Transverse colon (tissue), 4 donors: ENCODE data around the gene TMTC2. TPM values are rescaled to one million over a fixed set of nuclear protein-coding genes. Genes with fewer than 3 reads are reported as not detected.

Experiments used
- DNase-seq: peaks from one replicate; pipeline ENCODE4 v3.0.0-alpha.2; 2019
- H3K27ac ChIP-seq, 4 donors: fragments of 200-600 bp; sonication (generic); 2 replicates each; pipeline ENCODE4 v1.5.1; 2016 to 2018; ENCODE audit warnings: inconsistent platforms in 4 of 4
- H3K27me3 ChIP-seq: fragments of 200-600 bp; sonication (generic); 2 replicates; pipeline ENCODE4 v1.5.1; 2017; ENCODE audit warnings: inconsistent platforms
- H3K36me3 ChIP-seq, 4 donors: fragments of 200-600 bp; sonication (generic); 2 replicates each; pipeline ENCODE4 v1.5.1; 2017 to 2019; ENCODE audit warnings: inconsistent platforms in 4 of 4
- H3K4me1 ChIP-seq, 4 donors: fragments of 200-600 bp; sonication (generic); 2 replicates each; pipeline ENCODE4 v1.5.1; 2017 to 2020; ENCODE audit warnings: inconsistent platforms in 4 of 4
- H3K4me3 ChIP-seq, 4 donors: fragments of 200-600 bp; sonication (generic); 1 replicate in 1 of 4; 2 replicates in 3 of 4; pipeline versions ENCODE4 v1.5.1 to v1.6.1; 2017 to 2019; ENCODE audit warnings: inconsistent platforms in 4 of 4
- H3K9me3 ChIP-seq, 2 donors: fragments of 200-600 bp; sonication (generic); 2 replicates each; pipeline ENCODE4 v1.5.1; 2017 to 2019; ENCODE audit warnings: inconsistent platforms in 2 of 2
- EP300 ChIP-seq: sonication (generic); formaldehyde crosslinking; IDR thresholded peaks from one replicate; pipeline ENCODE4 v1.6.1; 2017; ENCODE audit warnings: antibody characterized with exemption, low read depth
- POLR2A ChIP-seq: fragments of 450-650 bp; IDR thresholded peaks from one replicate; pipeline ENCODE4 v1.6.1; 2016; ENCODE audit warnings: antibody characterized with exemption, mild to moderate bottlenecking, moderate library complexity
- POLR2AphosphoS5 ChIP-seq, 3 donors: sonication (generic); formaldehyde crosslinking; IDR thresholded peaks; one replicate each; pipeline ENCODE4 v1.6.1; 2016; ENCODE audit warnings: antibody characterized with exemption in 3 of 3
- WGBS, 2 donors: methylation state at CpG; one replicate each; pipeline ENCODE4 v1.1.5; 2018; ENCODE audit warnings: low coverage in 1 of 2; 5-methylcytosine and 5-hydroxymethylcytosine counted together
- in situ Hi-C, 4 donors: fragments of 200-750 bp; cut with MboI; loops; one replicate each; pipeline versions ENCODE4 v1.15.0 to v1.15.1; 2017; ENCODE audit warnings: low sequenced_read_pairs in 3 of 4, low pct_ligation_motif_present in 1 of 4, low pct_unique_long_range_greater_than_20kb in 1 of 4
- intact Hi-C: fragments of 100-400 bp; cut with DNase I; formaldehyde crosslinking; loops from one replicate; pipeline ENCODE4 v1.15.1; 2023; ENCODE audit warnings: low total_unique reads
- total RNA-seq, 4 donors: library from RNA; depleted of rRNA; stranded (reverse); fragments of >200 nt; gene quantifications; one replicate each; pipeline ENCODE4 v1.1.0, GENCODE V29; 2016
- TF ChIP-seq, protein P1 (sequence below), 5 experiments: fragments of 200-600 bp in 3 of 5; fragments of 450-650 bp in 2 of 5; sonication (generic) in 3 of 5; IDR thresholded peaks; 1 replicate in 2 of 5; 2 replicates in 3 of 5; pipeline ENCODE4 v1.5.1; 2016 to 2017; ENCODE audit warnings: antibody characterized with exemption in 5 of 5, inconsistent platforms in 3 of 5, mild to moderate bottlenecking in 2 of 5, moderate library complexity in 1 of 5

Gene TMTC2
- total RNA-seq, 4 donors from 2014 or later, result 11.3 to 19.8 (median 17.1) TPM

DNA sequence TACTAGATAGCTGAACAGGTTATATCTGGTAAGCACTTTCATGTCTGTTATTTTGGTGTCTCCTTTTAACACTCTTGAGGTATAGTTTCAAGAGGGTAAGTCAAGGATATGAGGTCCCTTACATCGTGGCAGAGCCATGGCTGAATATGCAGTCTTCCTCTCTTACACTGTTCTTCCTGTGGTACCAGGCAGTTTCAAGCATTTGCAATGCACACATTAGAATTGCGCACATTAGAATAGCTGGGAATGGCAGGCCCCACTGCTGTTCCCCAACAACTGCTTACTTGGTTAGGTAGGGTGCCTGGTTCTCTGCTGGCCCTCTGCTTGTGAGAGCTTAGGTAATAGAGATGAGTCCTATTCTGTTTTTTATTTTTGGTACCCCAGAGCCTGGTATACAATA lies 41.2 kb downstream of the TMTC2 start:
- no peak overlapping the region for H3K27ac ChIP-seq
- no peaks in the 10 kb centered on the region for H3K36me3 ChIP-seq
- in situ Hi-C loops (no loop called here), intact Hi-C loops (no loop called here)
- H3K9me3 ChIP-seq, result no peaks in the 10 kb centered on the region
- 75% methylated on average over 2 of the region's 2 CpGs; no CpG with 5 or more reads in 1 of the 2 donors for WGBS, 2 donors
- no peak overlapping the region for H3K4me3 ChIP-seq
- H3K27me3 ChIP-seq, result no peaks in the 10 kb centered on the region
- TF ChIP-seq EP300 (no peak), POLR2A (no peak), POLR2AphosphoS5 (IDR thresholded peaks at IDR 0.05) (no peak)
- TF ChIP-seq, protein P1, sequence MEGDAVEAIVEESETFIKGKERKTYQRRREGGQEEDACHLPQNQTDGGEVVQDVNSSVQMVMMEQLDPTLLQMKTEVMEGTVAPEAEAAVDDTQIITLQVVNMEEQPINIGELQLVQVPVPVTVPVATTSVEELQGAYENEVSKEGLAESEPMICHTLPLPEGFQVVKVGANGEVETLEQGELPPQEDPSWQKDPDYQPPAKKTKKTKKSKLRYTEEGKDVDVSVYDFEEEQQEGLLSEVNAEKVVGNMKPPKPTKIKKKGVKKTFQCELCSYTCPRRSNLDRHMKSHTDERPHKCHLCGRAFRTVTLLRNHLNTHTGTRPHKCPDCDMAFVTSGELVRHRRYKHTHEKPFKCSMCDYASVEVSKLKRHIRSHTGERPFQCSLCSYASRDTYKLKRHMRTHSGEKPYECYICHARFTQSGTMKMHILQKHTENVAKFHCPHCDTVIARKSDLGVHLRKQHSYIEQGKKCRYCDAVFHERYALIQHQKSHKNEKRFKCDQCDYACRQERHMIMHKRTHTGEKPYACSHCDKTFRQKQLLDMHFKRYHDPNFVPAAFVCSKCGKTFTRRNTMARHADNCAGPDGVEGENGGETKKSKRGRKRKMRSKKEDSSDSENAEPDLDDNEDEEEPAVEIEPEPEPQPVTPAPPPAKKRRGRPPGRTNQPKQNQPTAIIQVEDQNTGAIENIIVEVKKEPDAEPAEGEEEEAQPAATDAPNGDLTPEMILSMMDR (IDR thresholded peaks at IDR 0.05), result no peak
- DNase-seq, result no peak
- no peaks in the 10 kb centered on the region for H3K4me1 ChIP-seq

DNA sequence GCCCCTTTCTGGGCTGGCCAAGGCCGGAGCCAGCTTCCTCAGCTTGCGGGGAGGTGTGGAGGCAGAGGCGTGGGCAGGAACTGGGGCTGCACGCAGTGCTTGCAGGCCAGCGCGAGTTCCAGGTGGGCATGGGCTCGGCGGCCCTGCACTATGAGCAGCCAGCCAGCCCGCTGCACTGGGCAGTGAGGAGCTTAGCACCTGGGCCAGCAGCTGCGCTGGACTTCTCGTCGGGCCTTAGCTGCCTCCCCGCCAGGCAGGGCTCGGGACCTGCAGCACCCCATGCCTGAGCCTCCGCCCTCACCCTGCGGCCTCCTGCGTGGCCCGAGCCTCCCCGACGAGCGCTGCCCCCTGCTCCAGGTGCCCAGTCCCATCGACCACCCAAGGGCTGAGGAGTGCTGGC lies 42.0 kb downstream of the TMTC2 start:
- WGBS, 2 donors, result 96% methylated on average over 21 of the region's 22 CpGs; no CpG with 5 or more reads in 1 of the 2 donors
- Histone ChIP-seq H3K27me3 (no peaks in the 10 kb centered on the region), H3K9me3 (no peaks in the 10 kb centered on the region), H3K4me1 (no peaks in the 10 kb centered on the region), H3K36me3 (no peaks in the 10 kb centered on the region), H3K4me3 (no peak overlapping the region), H3K27ac (no peak overlapping the region)
- in situ Hi-C loops, result no loop called here
- intact Hi-C loops, result no loop called here
- DNase-seq, result no peak
- TF ChIP-seq, protein P1 (IDR thresholded peaks at IDR 0.05), result no peak
- TF ChIP-seq EP300, result no peak
- TF ChIP-seq POLR2AphosphoS5 (IDR thresholded peaks at IDR 0.05), result no peak
- no peak for TF ChIP-seq POLR2A

DNA sequence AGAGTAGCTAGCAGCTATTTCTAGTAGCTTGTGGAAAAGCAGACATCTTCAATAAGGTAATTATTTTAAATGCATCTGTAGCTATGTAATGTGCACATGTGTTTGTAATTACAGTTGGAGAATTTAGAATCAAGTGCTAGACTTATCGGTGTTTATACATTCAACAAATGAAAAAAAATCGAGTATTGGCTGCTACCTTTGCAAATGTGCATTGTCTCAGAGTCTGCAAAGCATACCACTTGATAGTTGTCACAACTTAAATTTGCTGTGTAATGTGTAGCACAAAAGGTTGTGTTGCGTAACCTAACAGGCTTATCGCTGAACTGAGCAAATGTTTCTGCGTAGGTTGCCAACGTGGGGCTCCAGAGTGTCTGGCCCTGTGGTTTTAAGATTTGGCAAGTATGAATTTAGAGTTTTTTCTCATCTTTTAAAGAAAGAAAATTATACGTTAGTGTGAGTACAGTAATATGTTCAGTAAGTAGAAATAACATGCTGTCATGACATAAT lies 44.3 kb downstream of the TMTC2 start:
- H3K4me3 ChIP-seq, result no peak overlapping the region
- no peaks in the 10 kb centered on the region for H3K9me3 ChIP-seq
- in situ Hi-C loops, result no loop called here
- no peaks in the 10 kb centered on the region for H3K4me1 ChIP-seq
- no peaks in the 10 kb centered on the region for H3K36me3 ChIP-seq
- no peak overlapping the region for H3K27ac ChIP-seq
- TF ChIP-seq POLR2AphosphoS5 (IDR thresholded peaks at IDR 0.05) (no peak), POLR2A (no peak), EP300 (no peak)
- TF ChIP-seq, protein P1 (IDR thresholded peaks at IDR 0.05), result no peak
- intact Hi-C loops, result no loop called here
- no peaks in the 10 kb centered on the region for H3K27me3 ChIP-seq
- WGBS, 2 donors, result 82 to 92% methylated on average over 7 of the region's 7 CpGs
- DNase-seq, result no peak

DNA sequence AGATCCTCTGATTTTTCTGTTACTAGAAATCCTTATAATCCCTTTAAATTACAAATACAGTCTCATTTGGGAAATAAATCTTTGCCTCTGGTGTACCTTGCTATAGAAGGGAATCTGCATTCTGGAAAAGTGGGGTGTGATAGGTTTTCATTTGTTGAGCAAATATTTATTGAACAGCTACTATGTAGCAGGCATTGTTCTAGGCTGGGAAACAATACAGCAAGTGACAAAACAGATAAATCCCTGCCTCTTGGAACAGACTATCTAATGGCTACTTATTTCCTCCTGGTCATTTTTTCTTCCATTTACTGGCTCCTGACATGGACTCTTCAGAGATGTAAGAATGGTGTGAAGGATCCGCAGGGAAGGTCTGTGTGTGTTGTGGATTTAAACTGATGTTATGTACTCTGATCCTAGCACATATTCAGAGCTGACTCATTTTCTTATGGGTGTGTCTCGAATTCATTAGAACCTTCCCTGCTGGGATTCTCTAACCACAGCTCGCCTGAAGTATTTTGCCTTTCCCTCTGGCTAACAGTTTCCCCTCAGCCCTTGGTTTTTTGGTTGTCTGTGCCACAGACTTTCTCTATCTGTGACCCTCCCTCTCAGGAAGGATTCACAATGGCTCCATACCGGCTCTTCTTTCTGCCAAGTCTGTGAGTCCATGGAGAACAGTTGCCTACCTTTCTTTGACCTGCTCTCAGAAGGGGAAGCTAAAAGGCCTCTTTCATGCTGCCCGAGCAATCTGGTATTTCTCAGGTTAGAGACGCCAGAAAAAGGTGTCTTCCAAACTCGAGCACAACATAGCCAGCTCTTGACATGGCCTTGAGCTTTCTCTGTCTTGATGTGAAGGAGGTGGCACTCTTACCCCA lies 53.7 kb downstream of the TMTC2 start:
- no peaks in the 10 kb centered on the region for H3K36me3 ChIP-seq
- TF ChIP-seq, protein P1 (IDR thresholded peaks at IDR 0.05), result no peak
- no peak for TF ChIP-seq POLR2A
- no peaks in the 10 kb centered on the region for H3K27me3 ChIP-seq
- intact Hi-C loops, result no loop called here
- no peak overlapping the region for H3K27ac ChIP-seq
- no peaks in the 10 kb centered on the region for H3K9me3 ChIP-seq
- no peak overlapping the region for H3K4me3 ChIP-seq
- peaks cover 0 to 5% (median 0%) of the 10 kb centered on the region in 4 donors for H3K4me1 ChIP-seq
- no peak for DNase-seq
- in situ Hi-C loops, result no loop called here
- WGBS, 2 donors, result 89 to 92% methylated on average over 4 to 7 of the region's 7 CpGs
